Mesenteric fat pad (tissue), 1 donor: ENCODE results near the gene PLVAP. TPM values are rescaled to one million over a fixed set of nuclear protein-coding genes. Genes with fewer than 3 reads are reported as not detected.

Experiments used
- DNase-seq: peaks from one replicate; pipeline ENCODE4 v3.0.0-alpha.2; 2020; ENCODE audit warnings: low spot score
- total RNA-seq: library from RNA; stranded (reverse); fragmentation: NEBNext Ultra II Directional; extraction: Animal tissue kit (Norgen Biotek cat#: 25700); gene quantifications from one replicate; pipeline ENCODE4 v1.2.1, GENCODE V29; 2021
- donor health status: DM: yes; HTN: yes; CAD: no.

The PLVAP gene
- total RNA-seq, 1 donor from 2014 or later, result 293 TPM

- DNase-seq, result no peak
Observed at GRCh38 chr19:17304386-17305215, 72.5 kb downstream of the PLVAP start.

GRCh38 chr19:17303940-17304267 lies 73.2 kb downstream of the PLVAP start:
- DNase-seq, result no peak

GRCh38 chr19:17303167-17303939 lies 73.8 kb downstream of the PLVAP start, which contains the start of gene ABHD8:
ABHD8 (minus strand) TSS chr19:17303425; CDS start chr19:17301616, 1,809 bp downstream.
- DNase-seq, result peak; percentile 98

- no peak for DNase-seq
Observed at GRCh38 chr19:17302391-17303166, 74.6 kb downstream of the PLVAP start.

Other genes with a start within 250 kb of the PLVAP start
- 33.2 TPM for gene USE1, start 162.0 kb downstream of the PLVAP start, total RNA-seq
- gene OCEL1, start 151.1 kb downstream of the PLVAP start, total RNA-seq, result 29.0 TPM
- 42.8 TPM for gene NR2F6, start 131.4 kb downstream of the PLVAP start, total RNA-seq
- gene USHBP1, start 112.6 kb downstream of the PLVAP start, total RNA-seq, result 11.3 TPM
- 66.0 TPM for gene BABAM1, start 109.9 kb downstream of the PLVAP start, total RNA-seq
- 0.55 TPM for gene ANKLE1, start 95.4 kb downstream of the PLVAP start, total RNA-seq
- 12.9 TPM for gene ABHD8, start 73.9 kb downstream of the PLVAP start, total RNA-seq
- 99.2 TPM for gene MRPL34, start 71.5 kb downstream of the PLVAP start, total RNA-seq
- gene DDA1, start 67.8 kb downstream of the PLVAP start, total RNA-seq, result 45.6 TPM
- gene ANO8, start 42.5 kb downstream of the PLVAP start, total RNA-seq, result 16.2 TPM
- gene GTPBP3, start 39.8 kb downstream of the PLVAP start, total RNA-seq, result 13.1 TPM
- gene CCDC194, start 16.9 kb upstream of the PLVAP start, total RNA-seq, result 0.87 TPM
- gene BST2, start 28.3 kb upstream of the PLVAP start, total RNA-seq, result 185 TPM
- gene MVB12A, start 42.7 kb upstream of the PLVAP start, total RNA-seq, result 46.9 TPM
- not detected for gene TMEM221, start 71.3 kb upstream of the PLVAP start, total RNA-seq
- 1.3 TPM for gene NXNL1, start 83.6 kb upstream of the PLVAP start, total RNA-seq
- 36.5 TPM for gene SLC27A1, start 93.2 kb upstream of the PLVAP start, total RNA-seq
- gene PGLS, start 134.3 kb upstream of the PLVAP start, total RNA-seq, result 66.9 TPM
- gene COLGALT1, start 178.3 kb upstream of the PLVAP start, total RNA-seq, result 117 TPM